Caco-2 (cell line): Measurements from ENCODE around the gene DNMBP. TPM values are rescaled to one million over a fixed set of nuclear protein-coding genes. Genes with fewer than 3 reads are reported as not detected.
A peak's percentile ranks its signal among the peaks of the same experiment; 100 is the strongest.

Experiments used
- BruUV-seq: library from RNA; stranded (reverse); fragments of 400-500 nt; replicated peaks from 2 replicates; lab custom pipeline; 2021; lab: Mats Ljungman, UMichigan
- CTCF ChIA-PET: fragments of 300-600 bp; sonication (Branson Sonifier 250); formaldehyde crosslinking; loops from one replicate; lab custom pipeline; 2022; ENCODE audit warnings: antibody characterized with exemption; lab: Charles Lee
- POLR2A ChIA-PET: fragments of 300-600 bp; sonication (Branson Sonifier 250); formaldehyde crosslinking; loops from one replicate; lab custom pipeline; 2022; ENCODE audit warnings: antibody characterized with exemption; lab: Charles Lee
- DNase-seq, 2 experiments: peaks; one replicate each; pipeline versions ENCODE4 v3.0.0 to v3.0.0-alpha.2; 2020 to 2022
- H3K27me3 ChIP-seq: replicated peaks from 2 replicates; pipeline ENCODE4 v1.6.0; 2011; ENCODE audit warnings: low read length; ENCODE audit not compliant: control insufficient read depth, insufficient read depth
- H3K36me3 ChIP-seq: 2 replicates; pipeline ENCODE4 v1.5.1; 2011; ENCODE audit warnings: low read length; ENCODE audit not compliant: control insufficient read depth, insufficient read depth
- H3K4me1 ChIP-seq: fragments of 250-450 bp; sonication (Bioruptor Pico); 2 replicates; pipeline ENCODE4 v1.5.1; 2020; ENCODE audit warnings: mild to moderate bottlenecking
- H3K4me3 ChIP-seq: 2 replicates; pipeline ENCODE4 v1.5.1; 2011; ENCODE audit warnings: low read depth, mild to moderate bottlenecking, control low read depth, low read length
- H3K9me3 ChIP-seq: fragments of 250-450 bp; sonication (Bioruptor Pico); 2 replicates; pipeline ENCODE4 v1.5.1; 2020; ENCODE audit warnings: mild to moderate bottlenecking, moderate library complexity
- H3K27ac Mint-ChIP-seq: one replicate; pipeline ENCODE4 v1.8.0; 2022; ENCODE audit warnings: mixed read lengths; ENCODE audit not compliant: unreplicated experiment
- H3K27me3 Mint-ChIP-seq: one replicate; pipeline ENCODE4 v1.8.0; 2022; ENCODE audit warnings: mixed read lengths; ENCODE audit not compliant: insufficient read depth, unreplicated experiment
- H3K36me3 Mint-ChIP-seq: one replicate; pipeline ENCODE4 v1.8.0; 2022; ENCODE audit warnings: mild to moderate bottlenecking, mixed read lengths; ENCODE audit not compliant: insufficient read depth, unreplicated experiment
- H3K4me1 Mint-ChIP-seq: one replicate; pipeline ENCODE4 v1.8.0; 2022; ENCODE audit warnings: low read depth, mixed read lengths; ENCODE audit not compliant: unreplicated experiment
- H3K4me3 Mint-ChIP-seq: one replicate; pipeline ENCODE4 v1.8.0; 2022; ENCODE audit warnings: mild to moderate bottlenecking, moderate library complexity, mixed read lengths; ENCODE audit not compliant: unreplicated experiment
- H3K9me3 Mint-ChIP-seq: one replicate; pipeline ENCODE4 v1.8.0; 2022; ENCODE audit warnings: mixed read lengths; ENCODE audit not compliant: unreplicated experiment
- CTCF ChIP-seq, 2 experiments: fragments of 200-600 bp in 1 of 2; IDR thresholded peaks; 1 replicate in 1 of 2; 2 replicates in 1 of 2; pipeline versions ENCODE4 v1.5.1 to v1.8.0; 2011 to 2022; ENCODE audit warnings: antibody characterized with exemption in 1 of 2, control low read depth in 1 of 2, inconsistent platforms in 1 of 2, low read depth in 1 of 2, low read length in 1 of 2, mild to moderate bottlenecking in 1 of 2, moderate library complexity in 1 of 2; ENCODE audit not compliant: insufficient read depth in 1 of 2, severe bottlenecking in 1 of 2, unreplicated experiment in 1 of 2
- intact Hi-C: fragments of 100-400 bp; cut with micrococcal nuclease; formaldehyde crosslinking; loops from one replicate; pipeline ENCODE4 v1.10.0; 2022; ENCODE audit not compliant: unreplicated experiment
- total RNA-seq: library from RNA; stranded (reverse); gene quantifications from 2 replicates; pipeline ENCODE4 v1.2.3, GENCODE V29; 2022

The DNMBP gene
- total RNA-seq, 1 experiment from 2014 or later, result 30.6 TPM

- Mint-ChIP-seq H3K4me1 (peaks cover 27% of the 10 kb centered on the region), H3K36me3 (peaks cover 58% of the 10 kb centered on the region), H3K4me3 (no peak overlapping the region), H3K9me3 (no peaks in the 10 kb centered on the region), H3K27me3 (no peaks in the 10 kb centered on the region), H3K27ac (no peak overlapping the region)
- no TSS peak for BruUV-seq
- Histone ChIP-seq H3K27me3 (no peaks in the 10 kb centered on the region), H3K4me3 (no peak overlapping the region), H3K36me3 (peaks cover 5% of the 10 kb centered on the region), H3K4me1 (peaks cover 16% of the 10 kb centered on the region), H3K9me3 (no peaks in the 10 kb centered on the region)
- intact Hi-C loops, result no loop called here
- ChIA-PET CTCF (interaction anchor here (0.9 kb wide), 1 partner anchor 8 kb away, joined by 3 read pairs; no protein-coding TSS in a partner anchor), POLR2A (no interaction called here)
- DNase-seq, result no peak
- TF ChIP-seq CTCF (IDR thresholded peaks at IDR 0.05; ENCODE audit: insufficient read depth in 1 of 2, low read depth in 1 of 2, low read length in 1 of 2, severe bottlenecking in 1 of 2, unreplicated experiment in 1 of 2), result no peak
Observed at GRCh38 chr10:99853655-99854054, 156.1 kb downstream of the DNMBP start.

- no TSS peak for BruUV-seq
- CTCF ChIA-PET, result no interaction called here
- Histone ChIP-seq H3K4me1 (peaks cover 19% of the 10 kb centered on the region), H3K27me3 (no peaks in the 10 kb centered on the region), H3K36me3 (peaks cover 7% of the 10 kb centered on the region), H3K9me3 (no peaks in the 10 kb centered on the region), H3K4me3 (no peak overlapping the region)
- Mint-ChIP-seq H3K27ac (no peak overlapping the region), H3K27me3 (no peaks in the 10 kb centered on the region), H3K36me3 (peaks cover 65% of the 10 kb centered on the region), H3K9me3 (no peaks in the 10 kb centered on the region), H3K4me3 (no peak overlapping the region), H3K4me1 (peaks cover 27% of the 10 kb centered on the region)
- POLR2A ChIA-PET, result no interaction called here
- TF ChIP-seq CTCF (IDR thresholded peaks at IDR 0.05; ENCODE audit: insufficient read depth in 1 of 2, low read depth in 1 of 2, low read length in 1 of 2, severe bottlenecking in 1 of 2, unreplicated experiment in 1 of 2), result no peak
- no peak for DNase-seq
- intact Hi-C loops, result no loop called here
Observed at GRCh38 chr10:99852481-99853213, 157.1 kb downstream of the DNMBP start.

- ChIA-PET CTCF (no interaction called here), POLR2A (no interaction called here)
- no peaks in the 10 kb centered on the region for H3K27me3 ChIP-seq
- Mint-ChIP-seq H3K27ac (no peak overlapping the region), H3K27me3 (no peaks in the 10 kb centered on the region), H3K36me3 (peaks cover 71% of the 10 kb centered on the region), H3K4me3 (no peak overlapping the region), H3K9me3 (no peaks in the 10 kb centered on the region), H3K4me1 (peaks cover 27% of the 10 kb centered on the region)
- intact Hi-C loops, result no loop called here
- BruUV-seq, result TSS peak; percentile 45
- H3K36me3 ChIP-seq, result peaks cover 7% of the 10 kb centered on the region
- no peak for TF ChIP-seq CTCF (IDR thresholded peaks at IDR 0.05; ENCODE audit: insufficient read depth in 1 of 2, low read depth in 1 of 2, low read length in 1 of 2, severe bottlenecking in 1 of 2, unreplicated experiment in 1 of 2)
- no peaks in the 10 kb centered on the region for H3K9me3 ChIP-seq
- DNase-seq, result no peak
- no peak overlapping the region for H3K4me3 ChIP-seq
- peaks cover 19% of the 10 kb centered on the region for H3K4me1 ChIP-seq
Observed at GRCh38 chr10:99851825-99852224, 157.9 kb downstream of the DNMBP start.
